Ovary (tissue), 9 donors: ENCODE results near the gene RABL3. TPM values are rescaled to one million over a fixed set of nuclear protein-coding genes. Genes with fewer than 3 reads are reported as not detected.

Experiments used
- DNase-seq, 5 donors: peaks; one replicate each; pipeline ENCODE4 v3.0.0-alpha.2; 2019 to 2020
- H3K27ac ChIP-seq, 2 donors: fragments of 200-600 bp; one replicate each; pipeline versions ENCODE4 v1.5.1 to v1.8.0; 2019 to 2022
- H3K27me3 ChIP-seq: fragments of 200-600 bp; one replicate; pipeline ENCODE4 v1.8.0; 2022
- H3K36me3 ChIP-seq: fragments of 200-600 bp; sonication (generic); one replicate; pipeline ENCODE4 v1.5.1; 2019
- H3K4me1 ChIP-seq: one replicate; pipeline ENCODE4 v1.8.1; 2013; ENCODE audit warnings: mild to moderate bottlenecking, moderate library complexity; ENCODE audit not compliant: insufficient read depth
- H3K4me3 ChIP-seq: fragments of 200-600 bp; sonication (generic); one replicate; pipeline ENCODE4 v1.5.1; 2017
- H3K9me3 ChIP-seq, 2 donors: fragments of 200-600 bp in 1 of 2; sonication (generic) in 1 of 2; one replicate each; pipeline versions ENCODE4 v1.5.1 to v1.8.1; 2013 to 2019; ENCODE audit warnings: mild to moderate bottlenecking in 1 of 2, moderate library complexity in 1 of 2
- CTCF ChIP-seq, 3 donors: fragments of 450-650 bp in 2 of 3; fragments of 200-600 bp in 1 of 3; IDR thresholded peaks; one replicate each; pipeline versions ENCODE4 v1.5.1 to v1.8.0; 2016 to 2022; ENCODE audit warnings: antibody characterized with exemption in 3 of 3, mild to moderate bottlenecking in 1 of 3
- EP300 ChIP-seq: sonication (generic); formaldehyde crosslinking; IDR thresholded peaks from one replicate; pipeline ENCODE4 v1.6.1; 2017; ENCODE audit warnings: antibody characterized with exemption
- POLR2A ChIP-seq: fragments of 450-650 bp; IDR thresholded peaks from one replicate; pipeline ENCODE4 v1.6.1; 2017; ENCODE audit warnings: antibody characterized with exemption, mild to moderate bottlenecking, moderate library complexity
- WGBS, 3 donors: extraction: QIAGEN DNeasy Blood & Tissue Kit in 1 of 3; methylation state at CpG; one replicate each; pipeline versions ENCODE4 v1.1.5 to v1.1.7; 2013 to 2017; 5-methylcytosine and 5-hydroxymethylcytosine counted together
- intact Hi-C, 4 donors: fragments of 100-400 bp; cut with DNase I; formaldehyde crosslinking; loops; one replicate each; pipeline versions ENCODE4 v1.11.0 to v1.15.1; 2022 to 2023
- polyA plus RNA-seq, 2 donors: library from polyadenylated mRNA; stranded (reverse); fragments of 200-250 nt in 1 of 2; fragments of 350-450 nt in 1 of 2; fragmentation: Illumina TruSeq in 1 of 2; extraction: RNeasy Lipid Tissue Mini Kit (QIAGEN cat#74804) in 1 of 2; gene quantifications; one replicate each; pipeline ENCODE4 v1.2.3, GENCODE V29; 2013 to 2014
- total RNA-seq, 7 donors: library from RNA; depleted of rRNA in 2 of 7; stranded (reverse); fragments of >200 nt in 2 of 7; fragmentation: NEBNext Ultra II Directional in 3 of 7; extraction: Animal tissue kit (Norgen Biotek cat#: 25700) in 3 of 7; gene quantifications; one replicate each; pipeline versions ENCODE4 v1.1.0 to v1.2.4, GENCODE V29; 2016 to 2023
- donor health status: DM: no; HTN: no; CAD: no; lungs with moderate emphysema.
- donor health status: DM: no; HTN: no; CAD: no.
- donor health status: Bipolar disorder and iron deficiency.
- donor health status: DM: yes; HTN: yes; CAD: no.
- donor health status: DM: no; HTN: no; CAD: no.
- donor health status: DM: yes; HTN: yes; CAD: no.

The RABL3 gene
- total and polyA plus RNA-seq, 9 donors = 8.1 to 36.1 (median 26.6) TPM

GRCh38 chr3:120673116-120673515 is 69.2 kb downstream of the RABL3 start:
- no peak overlapping the region for H3K4me3 ChIP-seq
- H3K36me3 ChIP-seq = no peaks in the 10 kb centered on the region
- DNase-seq = no peak
- H3K9me3 ChIP-seq = no peaks in the 10 kb centered on the region
- H3K4me1 ChIP-seq = no peaks in the 10 kb centered on the region
- 18 to 45% (median 37%) methylated on average over 2 of the region's 2 CpGs for WGBS, 3 donors
- intact Hi-C loops = no loop called here
- no peaks in the 10 kb centered on the region for H3K27me3 ChIP-seq
- TF ChIP-seq POLR2A = no peak
- no peak for TF ChIP-seq EP300
- no peak for TF ChIP-seq CTCF (IDR thresholded peaks at IDR 0.05)
- H3K27ac ChIP-seq = no peak overlapping the region

- WGBS, 3 donors = 81 to 87% (median 84%) methylated on average over 2 of the region's 2 CpGs
- Histone ChIP-seq H3K36me3 (no peaks in the 10 kb centered on the region), H3K9me3 (no peaks in the 10 kb centered on the region), H3K27ac (no peak overlapping the region), H3K27me3 (no peaks in the 10 kb centered on the region), H3K4me1 (no peaks in the 10 kb centered on the region), H3K4me3 (no peak overlapping the region)
- DNase-seq = no peak
- intact Hi-C loops = loop anchor here in 1 of 4 donors (2.0 kb wide), 1 partner anchor 14 kb away; no protein-coding TSS in a partner anchor
- TF ChIP-seq CTCF (IDR thresholded peaks at IDR 0.05) (no peak), POLR2A (no peak), EP300 (no peak)
Observed at GRCh38 chr3:120670576-120670975, 71.7 kb downstream of the RABL3 start.

- TF ChIP-seq EP300 (no peak), CTCF (IDR thresholded peaks at IDR 0.05) (no peak), POLR2A (no peak)
- no peak for DNase-seq
- Histone ChIP-seq H3K27ac (no peak overlapping the region), H3K9me3 (no peaks in the 10 kb centered on the region), H3K4me1 (no peaks in the 10 kb centered on the region), H3K36me3 (no peaks in the 10 kb centered on the region), H3K4me3 (no peak overlapping the region), H3K27me3 (no peaks in the 10 kb centered on the region)
- intact Hi-C loops = no loop called here
Observed at GRCh38 chr3:120664926-120665325, 77.4 kb downstream of the RABL3 start.

- Histone ChIP-seq H3K4me1 (no peaks in the 10 kb centered on the region), H3K36me3 (no peaks in the 10 kb centered on the region), H3K4me3 (no peak overlapping the region), H3K27me3 (no peaks in the 10 kb centered on the region), H3K9me3 (no peaks in the 10 kb centered on the region), H3K27ac (no peak overlapping the region)
- no peak for DNase-seq
- intact Hi-C loops = no loop called here
- WGBS, 3 donors = 62 to 66% (median 65%) methylated on average over 5 of the region's 5 CpGs
- TF ChIP-seq EP300 (no peak), CTCF (IDR thresholded peaks at IDR 0.05) (no peak), POLR2A (no peak)
Observed at GRCh38 chr3:120661945-120662344, 80.4 kb downstream of the RABL3 start.
